ENCODE measurements around the gene PPP6R2. TPM values are rescaled to one million over a fixed set of nuclear protein-coding genes. Genes with fewer than 3 reads are reported as not detected.
A peak's percentile ranks its signal among the peaks of the same experiment; 100 is the strongest.

PPP6R2 gene
- total RNA-seq, 5 donors from 2014 or later (not counting 1 experiment from before 2014, with no cell fraction given) = 71.2 to 105 (median 96.8) TPM

DNA sequence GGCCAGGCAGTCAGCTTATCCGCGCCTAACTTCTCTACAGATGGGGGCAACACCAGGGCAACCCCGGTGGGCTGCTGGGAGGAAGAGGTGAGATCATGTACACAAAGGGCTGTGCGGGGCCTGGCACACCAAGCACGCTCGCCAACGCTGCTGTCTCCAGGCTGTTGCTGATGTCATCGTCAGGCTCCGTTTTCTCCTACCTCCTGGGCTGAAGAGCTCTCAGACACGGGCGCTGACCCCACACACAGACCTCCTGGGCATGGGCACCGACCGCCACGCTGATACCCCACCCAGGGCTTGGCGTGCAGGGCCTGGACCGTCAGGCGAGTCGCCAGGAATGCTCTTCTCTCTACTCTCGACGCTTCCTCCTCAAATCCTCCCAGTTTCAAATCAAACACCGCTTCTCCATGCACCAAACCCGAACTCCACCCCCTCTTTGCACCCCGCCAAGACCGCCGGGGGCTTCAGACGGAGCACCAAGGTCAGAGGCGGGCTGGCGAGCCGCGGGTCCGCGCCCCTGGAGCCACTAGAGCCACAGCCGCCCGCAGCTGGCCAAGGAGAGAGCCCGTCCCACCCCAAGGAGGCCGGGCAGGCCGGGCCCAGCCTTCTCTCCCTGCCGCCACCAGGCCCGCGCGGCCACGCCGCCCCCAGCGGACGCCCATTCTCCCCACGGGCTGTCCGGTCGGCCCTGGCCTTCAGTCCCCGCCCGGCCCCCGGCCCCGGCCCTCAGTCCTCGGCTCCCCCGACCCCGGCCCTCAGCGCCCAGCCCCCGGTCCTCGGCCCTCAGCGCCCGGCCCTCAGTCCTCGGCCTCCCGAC is 130.9 kb downstream of the PPP6R2 start:
- H3K4me1 Mint-ChIP-seq = peaks cover 53 to 60% (median 54%) of the 10 kb centered on the region in 3 donors
- peak overlapping the region; percentile 97 to 98 for H3K27ac Mint-ChIP-seq
- H3K36me3 Mint-ChIP-seq = peaks cover 8% of the 10 kb centered on the region
- no peaks in the 10 kb centered on the region for H3K27me3 Mint-ChIP-seq
- peak overlapping the region; percentile 72 to 78 for H3K4me3 ChIP-seq (ENCODE audit: control insufficient read depth in 1 of 2, extremely low read depth in 1 of 2, low read length in 1 of 2)
- no peaks in the 10 kb centered on the region for H3K9me3 ChIP-seq
- H3K27ac ChIP-seq (ENCODE audit: low read length) = peak overlapping the region; percentile 41
- DNase-seq (peak in 2 of 35 experiments; percentile 26 to 43), ATAC-seq (replicated peaks in 1 of 4) (no peak)
- no peaks in the 10 kb centered on the region for H3K9me3 Mint-ChIP-seq
- WGBS (ENCODE audit: insufficient coverage) = under 1% methylated on average over 42 of the region's 62 CpGs
- H3K4me1 ChIP-seq (ENCODE audit: control insufficient read depth in 1 of 2, extremely low read depth in 1 of 2, insufficient read depth in 2 of 2, low read length in 2 of 2) = peaks cover 34 to 58% of the 10 kb centered on the region in 2 experiments
- H3K27me3 ChIP-seq (replicated peaks in 1 of 2; ENCODE audit: control insufficient read depth in 2 of 2, extremely low read depth in 1 of 2, insufficient read depth in 2 of 2, low read length in 1 of 2) = peaks cover 0 to 2% of the 10 kb centered on the region in 2 experiments
- peak overlapping the region; percentile 91 to 93 (median 92) for H3K4me3 Mint-ChIP-seq
- ChIA-PET CTCF (interaction anchor here in 1 of 2 donors (0.9 kb wide), 1 partner anchor 52 kb away, joined by 4 read pairs; the partner anchor contains the start of gene SCO2), POLR2A (no interaction called here)
- peaks cover 0 to 3% of the 10 kb centered on the region in 2 donors for H3K36me3 ChIP-seq (ENCODE audit: control insufficient read depth in 2 of 2, extremely low read depth in 1 of 2, insufficient read depth in 1 of 2, low read length in 1 of 2)

DNA sequence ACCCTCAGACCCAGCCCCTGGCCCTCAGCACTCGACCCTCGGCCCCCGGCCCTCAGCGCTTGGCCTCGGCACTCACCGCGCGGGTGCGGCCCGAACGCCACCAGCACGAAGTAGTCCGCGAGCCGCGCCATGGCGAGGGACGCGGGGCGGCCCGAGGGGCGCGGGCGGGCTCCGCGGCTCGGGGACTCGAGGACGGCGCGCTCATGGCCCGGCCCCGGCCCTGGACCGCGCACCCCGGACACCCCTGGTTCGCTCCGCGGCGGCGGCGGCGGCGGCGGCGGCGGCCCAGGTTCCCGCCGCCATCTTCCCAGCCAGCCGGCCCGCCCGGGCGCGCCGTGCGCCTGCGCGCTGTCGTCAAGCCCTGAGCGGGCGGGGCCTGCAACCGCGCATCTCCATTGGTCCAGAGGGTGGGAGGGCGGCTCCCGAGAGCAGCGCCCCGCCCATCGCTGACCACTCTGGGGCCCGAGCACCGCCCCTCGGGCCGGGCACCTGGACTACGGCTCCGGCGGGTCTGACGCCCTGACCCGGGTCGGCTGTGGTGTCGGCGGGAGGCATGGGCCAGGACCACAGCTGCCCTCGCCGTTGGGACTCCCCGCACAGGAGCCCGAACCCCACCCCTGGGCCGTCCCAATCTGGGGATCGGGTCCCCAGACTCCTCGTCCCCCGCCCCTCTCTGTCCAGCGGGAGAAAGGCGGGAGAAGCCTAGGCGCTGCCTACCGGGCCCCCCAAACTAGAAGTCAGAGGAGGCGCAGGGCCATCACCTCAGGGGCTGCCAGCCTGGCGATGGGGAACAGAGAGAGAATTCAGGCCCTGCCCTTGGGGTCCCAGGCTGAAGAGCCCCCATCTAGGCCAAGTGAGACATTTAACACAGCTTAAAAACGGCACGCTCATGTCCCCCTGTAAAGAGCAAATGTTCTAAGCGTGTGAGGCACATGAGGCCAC is 131.9 kb downstream of the PPP6R2 start, which contains the start of gene SBF1:
TSS of gene SBF1 (minus strand) at position 326 of the 942 bp plus-strand sequence. CDS start at position 131, 195 bp downstream.
- Histone ChIP-seq H3K4me3 (ENCODE audit: control insufficient read depth in 1 of 2, extremely low read depth in 1 of 2, low read length in 1 of 2) (peak within 1 kb of the TSS; percentile 72 to 78), H3K27ac (ENCODE audit: low read length) (peak within 1 kb of the TSS; percentile 65), H3K9me3 (no peaks in the 10 kb centered on the region), H3K27me3 (replicated peaks in 1 of 2; ENCODE audit: control insufficient read depth in 2 of 2, extremely low read depth in 1 of 2, insufficient read depth in 2 of 2, low read length in 1 of 2) (peaks cover 0 to 2% of the 10 kb centered on the region in 2 experiments), H3K4me1 (ENCODE audit: control insufficient read depth in 1 of 2, extremely low read depth in 1 of 2, insufficient read depth in 2 of 2, low read length in 2 of 2) (peaks cover 34 to 49% of the 10 kb centered on the region in 2 experiments), H3K36me3 (ENCODE audit: control insufficient read depth in 2 of 2, extremely low read depth in 1 of 2, insufficient read depth in 1 of 2, low read length in 1 of 2) (peaks cover 0 to 3% of the 10 kb centered on the region in 2 donors)
- CTCF ChIA-PET = no interaction called here
- peaks cover 8% of the 10 kb centered on the region for H3K36me3 Mint-ChIP-seq
- H3K4me3 Mint-ChIP-seq = peak within 1 kb of the TSS; percentile 91 to 93 (median 92)
- WGBS (ENCODE audit: insufficient coverage) = 3% methylated on average over 97 of the region's 97 CpGs
- POLR2A ChIA-PET = no interaction called here
- peak within 1 kb of the TSS; percentile 97 to 98 for H3K27ac Mint-ChIP-seq
- peaks cover 46 to 51% (median 49%) of the 10 kb centered on the region in 3 donors for H3K4me1 Mint-ChIP-seq
- peak; percentile 70 to 93 (median 81) for DNase-seq
- ATAC-seq (replicated peaks in 1 of 4) = peak; percentile 70 to 74 (median 72)
- H3K27me3 Mint-ChIP-seq = peaks cover 0 to under 1% of the 10 kb centered on the region in 2 donors
- H3K9me3 Mint-ChIP-seq = no peaks in the 10 kb centered on the region

DNA sequence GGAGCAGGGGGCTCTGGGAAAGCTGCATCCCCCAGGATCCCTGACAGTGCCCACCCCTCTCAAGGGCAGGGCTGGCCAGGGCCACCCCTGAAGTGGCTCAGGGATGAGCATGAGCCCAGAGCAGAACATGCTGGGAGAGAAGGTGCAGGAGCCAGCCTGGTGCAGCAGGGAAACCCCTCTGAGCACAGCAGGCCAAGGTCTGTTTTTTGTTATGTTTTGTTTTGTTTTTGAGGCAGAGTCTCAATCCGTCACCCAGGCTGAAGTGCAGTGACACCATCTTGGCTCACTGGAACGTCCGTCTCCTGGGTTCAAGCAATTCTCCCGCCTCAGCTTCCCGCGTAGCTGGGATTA is 132.5 kb downstream of the PPP6R2 start:
- peak overlapping the region; percentile 65 for H3K27ac ChIP-seq (ENCODE audit: low read length)
- DNase-seq = no peak

DNA sequence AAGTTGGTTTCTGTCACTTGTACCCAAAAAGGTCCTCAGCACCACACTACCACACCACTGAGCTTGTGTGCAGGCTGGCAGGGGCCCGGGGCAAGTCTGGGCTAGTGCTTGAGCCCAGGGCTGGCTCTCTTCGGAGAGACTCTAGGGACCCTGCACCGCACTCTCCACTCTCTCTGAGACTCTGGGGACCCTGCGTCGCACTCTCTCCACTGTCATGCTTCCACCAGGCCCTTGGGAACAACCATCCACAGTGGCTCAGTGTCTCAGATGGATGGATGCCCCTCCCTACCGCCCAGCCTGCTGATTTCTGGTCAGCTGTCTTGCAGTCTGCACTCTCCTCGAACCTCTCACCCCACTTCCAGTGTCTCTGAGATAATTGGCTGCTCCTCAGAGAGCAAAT is 133.7 kb downstream of the PPP6R2 start:
- Histone ChIP-seq H3K9me3 (no peaks in the 10 kb centered on the region), H3K36me3 (ENCODE audit: control insufficient read depth in 2 of 2, extremely low read depth in 1 of 2, insufficient read depth in 1 of 2, low read length in 1 of 2) (no peaks in the 10 kb centered on the region), H3K27ac (ENCODE audit: low read length) (no peak overlapping the region), H3K4me3 (ENCODE audit: control insufficient read depth in 1 of 2, extremely low read depth in 1 of 2, low read length in 1 of 2) (no peak overlapping the region), H3K4me1 (ENCODE audit: control insufficient read depth in 1 of 2, extremely low read depth in 1 of 2, insufficient read depth in 2 of 2, low read length in 2 of 2) (peaks cover 18 to 38% of the 10 kb centered on the region in 2 experiments), H3K27me3 (replicated peaks in 1 of 2; ENCODE audit: control insufficient read depth in 2 of 2, extremely low read depth in 1 of 2, insufficient read depth in 2 of 2, low read length in 1 of 2) (peaks cover 0 to 7% of the 10 kb centered on the region in 2 experiments)
- ChIA-PET POLR2A (no interaction called here), CTCF (no interaction called here)
- Mint-ChIP-seq H3K4me1 (peaks cover 34 to 37% (median 36%) of the 10 kb centered on the region in 3 donors), H3K27me3 (peaks cover 0 to 5% of the 10 kb centered on the region in 2 donors), H3K27ac (peak overlapping the region in 1 of 2 donors; percentile 5), H3K4me3 (peak overlapping the region; percentile 64 to 91 (median 71)), H3K9me3 (no peaks in the 10 kb centered on the region), H3K36me3 (peaks cover 8% of the 10 kb centered on the region)
- 87% methylated on average over 7 of the region's 7 CpGs for WGBS (ENCODE audit: insufficient coverage)
- DNase-seq (no peak), ATAC-seq (replicated peaks in 1 of 4) (no peak)

More for the DNA sequence above, 132.5 kb downstream of the PPP6R2 start:
- Histone ChIP-seq H3K4me1 (ENCODE audit: control insufficient read depth in 1 of 2, extremely low read depth in 1 of 2, insufficient read depth in 2 of 2, low read length in 2 of 2) (peaks cover 29 to 43% of the 10 kb centered on the region in 2 experiments), H3K36me3 (ENCODE audit: control insufficient read depth in 2 of 2, extremely low read depth in 1 of 2, insufficient read depth in 1 of 2, low read length in 1 of 2) (peaks cover 0 to under 1% of the 10 kb centered on the region in 2 donors), H3K27me3 (replicated peaks in 1 of 2; ENCODE audit: control insufficient read depth in 2 of 2, extremely low read depth in 1 of 2, insufficient read depth in 2 of 2, low read length in 1 of 2) (peaks cover 0 to 6% of the 10 kb centered on the region in 2 experiments), H3K4me3 (ENCODE audit: control insufficient read depth in 1 of 2, extremely low read depth in 1 of 2, low read length in 1 of 2) (peak overlapping the region in 1 of 2 donors; percentile 65), H3K9me3 (no peaks in the 10 kb centered on the region)
- Mint-ChIP-seq H3K4me3 (peak overlapping the region; percentile 64 to 91 (median 71)), H3K27me3 (peaks cover 0 to 5% of the 10 kb centered on the region in 2 donors), H3K27ac (peak overlapping the region; percentile 63 to 77), H3K9me3 (no peaks in the 10 kb centered on the region), H3K36me3 (peaks cover 8% of the 10 kb centered on the region), H3K4me1 (peaks cover 47 to 49% (median 47%) of the 10 kb centered on the region in 3 donors)
- ATAC-seq (replicated peaks in 1 of 4) = no peak
- WGBS (ENCODE audit: insufficient coverage) = 64% methylated on average over 4 of the region's 6 CpGs
- ChIA-PET POLR2A (no interaction called here), CTCF (no interaction called here)

DNA sequence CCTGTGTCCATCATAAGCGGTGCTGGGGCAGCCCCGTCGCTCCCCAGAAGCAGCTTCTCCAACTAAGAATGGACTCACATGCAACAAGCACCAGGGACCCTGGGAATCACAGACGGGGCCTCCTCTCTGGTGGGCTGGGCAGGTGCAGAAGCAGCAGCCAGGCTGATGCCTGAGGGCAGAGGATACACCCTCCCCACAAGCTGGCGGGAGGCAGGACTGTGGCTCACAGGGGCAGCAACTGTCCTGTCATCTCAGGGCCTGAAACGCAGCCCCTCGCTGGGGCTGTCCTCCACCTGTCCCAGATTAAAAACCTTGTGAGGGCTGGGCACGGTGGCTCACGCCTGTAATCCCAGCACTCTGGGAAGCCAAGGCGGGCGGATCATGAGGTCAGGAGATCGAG is 134.8 kb downstream of the PPP6R2 start:
- CTCF ChIA-PET = interaction anchor here in 1 of 2 donors (0.6 kb wide), 1 partner anchor 143 kb away, joined by 6 read pairs; no protein-coding TSS in a partner anchor
- no peak overlapping the region for H3K27ac Mint-ChIP-seq
- ATAC-seq (replicated peaks in 1 of 4) (no peak), DNase-seq (no peak)
- Histone ChIP-seq H3K4me3 (ENCODE audit: control insufficient read depth in 1 of 2, extremely low read depth in 1 of 2, low read length in 1 of 2) (no peak overlapping the region), H3K36me3 (ENCODE audit: control insufficient read depth in 2 of 2, extremely low read depth in 1 of 2, insufficient read depth in 1 of 2, low read length in 1 of 2) (no peaks in the 10 kb centered on the region), H3K27ac (ENCODE audit: low read length) (no peak overlapping the region), H3K27me3 (replicated peaks in 1 of 2; ENCODE audit: control insufficient read depth in 2 of 2, extremely low read depth in 1 of 2, insufficient read depth in 2 of 2, low read length in 1 of 2) (peaks cover 0 to 17% of the 10 kb centered on the region in 2 experiments), H3K9me3 (no peaks in the 10 kb centered on the region), H3K4me1 (ENCODE audit: control insufficient read depth in 1 of 2, extremely low read depth in 1 of 2, insufficient read depth in 2 of 2, low read length in 2 of 2) (peaks cover 12 to 38% of the 10 kb centered on the region in 2 experiments)
- POLR2A ChIA-PET = no interaction called here
- peaks cover 24 to 26% (median 25%) of the 10 kb centered on the region in 3 donors for H3K4me1 Mint-ChIP-seq
- no peaks in the 10 kb centered on the region for H3K9me3 Mint-ChIP-seq
- 95% methylated on average over 9 of the region's 12 CpGs for WGBS (ENCODE audit: insufficient coverage)
- peaks cover 0 to 5% of the 10 kb centered on the region in 2 donors for H3K27me3 Mint-ChIP-seq
- H3K36me3 Mint-ChIP-seq = peaks cover 8% of the 10 kb centered on the region
- no peak overlapping the region for H3K4me3 Mint-ChIP-seq

Measured in T-cell (primary cell).